GM20000 (cell line): ENCODE measurements around the gene USP20.

Experiments
- DNase-seq: peaks from one replicate; pipeline ENCODE4 v3.0.0; 2012; ENCODE audit warnings: low spot score
- TF ChIP-seq, protein P1 (sequence below): IDR thresholded peaks from 2 replicates; pipeline ENCODE4 v1.5.1; 2012; ENCODE audit warnings: mild to moderate bottlenecking, control low read depth; ENCODE audit errors: extremely low read depth, missing control alignments

Gene USP20

DNA sequence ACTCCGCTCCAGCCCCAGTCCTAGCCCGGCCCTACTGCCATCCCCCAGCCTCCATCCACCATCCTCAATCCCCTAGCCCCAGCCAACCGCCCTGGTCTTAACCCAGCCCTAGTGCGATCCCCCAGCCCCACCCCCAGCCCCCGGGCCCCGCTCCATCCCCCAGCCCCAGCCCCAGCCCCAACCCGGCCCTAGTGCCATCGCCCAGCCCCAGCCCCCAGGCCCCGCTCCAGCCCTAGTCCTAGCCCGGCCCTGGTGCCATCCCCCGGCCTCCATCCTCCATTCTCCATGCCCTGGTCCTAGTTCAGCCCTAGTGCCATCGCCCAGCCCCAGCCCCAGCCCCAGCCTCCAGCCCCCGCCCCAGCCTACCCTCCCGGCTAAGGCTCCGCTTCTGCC lies 11.7 kb upstream of the USP20 start:
- TF ChIP-seq, protein P1, sequence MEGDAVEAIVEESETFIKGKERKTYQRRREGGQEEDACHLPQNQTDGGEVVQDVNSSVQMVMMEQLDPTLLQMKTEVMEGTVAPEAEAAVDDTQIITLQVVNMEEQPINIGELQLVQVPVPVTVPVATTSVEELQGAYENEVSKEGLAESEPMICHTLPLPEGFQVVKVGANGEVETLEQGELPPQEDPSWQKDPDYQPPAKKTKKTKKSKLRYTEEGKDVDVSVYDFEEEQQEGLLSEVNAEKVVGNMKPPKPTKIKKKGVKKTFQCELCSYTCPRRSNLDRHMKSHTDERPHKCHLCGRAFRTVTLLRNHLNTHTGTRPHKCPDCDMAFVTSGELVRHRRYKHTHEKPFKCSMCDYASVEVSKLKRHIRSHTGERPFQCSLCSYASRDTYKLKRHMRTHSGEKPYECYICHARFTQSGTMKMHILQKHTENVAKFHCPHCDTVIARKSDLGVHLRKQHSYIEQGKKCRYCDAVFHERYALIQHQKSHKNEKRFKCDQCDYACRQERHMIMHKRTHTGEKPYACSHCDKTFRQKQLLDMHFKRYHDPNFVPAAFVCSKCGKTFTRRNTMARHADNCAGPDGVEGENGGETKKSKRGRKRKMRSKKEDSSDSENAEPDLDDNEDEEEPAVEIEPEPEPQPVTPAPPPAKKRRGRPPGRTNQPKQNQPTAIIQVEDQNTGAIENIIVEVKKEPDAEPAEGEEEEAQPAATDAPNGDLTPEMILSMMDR, result no peak
- peak; percentile 53 for DNase-seq

DNA sequence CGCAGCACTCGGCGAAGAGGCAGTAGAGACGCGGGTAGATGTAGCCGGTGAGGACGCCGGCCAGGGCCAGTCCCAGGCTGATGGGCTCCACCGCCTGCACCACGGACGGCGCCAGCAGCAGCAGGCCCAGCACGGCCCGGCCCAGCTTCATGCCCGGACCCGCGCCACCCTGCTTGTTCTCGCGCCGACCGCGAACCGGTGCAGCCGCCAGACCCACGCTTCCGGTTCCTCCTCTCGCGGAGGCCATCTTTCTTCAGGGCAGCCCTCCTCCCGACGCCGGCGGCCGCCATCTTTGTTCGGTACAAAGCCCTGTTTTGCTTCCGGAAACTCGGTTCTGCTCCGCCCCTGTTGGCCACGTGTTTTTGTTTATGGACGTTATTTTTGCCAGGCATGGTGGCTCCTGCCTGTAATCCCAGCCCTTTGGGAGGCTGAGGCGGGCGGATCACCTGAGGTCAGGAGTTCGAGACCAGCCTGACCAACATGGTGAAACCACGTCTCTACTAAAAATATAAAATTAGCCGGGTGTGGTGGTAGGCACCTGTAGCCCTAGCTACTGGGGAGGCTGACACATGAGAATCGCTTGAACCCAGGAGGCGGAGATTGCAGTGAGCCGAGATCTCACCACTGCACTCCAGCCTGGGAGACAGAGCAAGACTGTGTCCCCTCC lies 11.2 kb upstream of the USP20 start, which contains the start of gene TOR1A:
Gene TOR1A (minus strand): TSS at position 202 of the 667 bp plus-strand sequence. CDS start 51 bp downstream, at position 151.
- TF ChIP-seq, protein P1, result no peak
- peak; percentile 96 for DNase-seq

DNA sequence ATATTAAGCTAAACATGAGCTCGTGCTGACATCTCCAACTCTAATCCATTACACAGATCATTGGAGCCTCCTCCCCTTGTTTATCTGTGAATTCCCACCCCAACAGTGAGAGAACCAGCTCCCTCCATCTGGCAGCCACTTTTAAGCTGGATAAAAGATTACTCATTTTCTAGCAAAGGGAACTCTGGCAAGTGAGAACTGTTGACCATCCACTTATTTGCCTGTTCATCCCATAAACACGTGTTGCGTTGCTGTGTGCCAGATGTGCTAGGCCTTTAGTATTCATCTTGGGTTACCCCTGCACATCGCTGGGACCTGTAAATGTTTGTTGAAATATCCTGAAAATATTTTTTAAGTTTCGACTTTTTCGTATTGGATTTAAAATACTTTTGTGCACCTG lies 8.9 kb upstream of the USP20 start:
- DNase-seq, result no peak
- TF ChIP-seq, protein P1, result no peak

DNA sequence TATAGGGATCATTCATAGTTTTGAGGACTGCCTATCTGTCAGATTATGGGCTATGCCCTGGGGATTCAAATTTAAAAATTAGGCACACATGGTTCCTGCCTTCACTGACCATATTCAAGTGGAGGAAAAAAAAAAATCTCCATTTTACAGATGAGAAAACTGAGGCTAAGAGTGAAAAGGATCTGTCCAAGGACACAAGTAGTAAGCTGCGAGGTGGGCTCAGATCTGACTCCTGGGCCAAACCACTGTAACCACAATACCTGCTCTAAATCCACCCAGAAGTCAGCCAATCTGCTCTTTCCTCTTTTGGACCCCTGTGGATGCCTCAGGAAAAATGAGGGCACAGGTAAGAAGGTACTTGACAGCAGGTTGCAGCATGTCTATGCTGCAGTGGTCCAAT lies 8.5 kb upstream of the USP20 start:
- TF ChIP-seq, protein P1, result no peak
- no peak for DNase-seq

DNA sequence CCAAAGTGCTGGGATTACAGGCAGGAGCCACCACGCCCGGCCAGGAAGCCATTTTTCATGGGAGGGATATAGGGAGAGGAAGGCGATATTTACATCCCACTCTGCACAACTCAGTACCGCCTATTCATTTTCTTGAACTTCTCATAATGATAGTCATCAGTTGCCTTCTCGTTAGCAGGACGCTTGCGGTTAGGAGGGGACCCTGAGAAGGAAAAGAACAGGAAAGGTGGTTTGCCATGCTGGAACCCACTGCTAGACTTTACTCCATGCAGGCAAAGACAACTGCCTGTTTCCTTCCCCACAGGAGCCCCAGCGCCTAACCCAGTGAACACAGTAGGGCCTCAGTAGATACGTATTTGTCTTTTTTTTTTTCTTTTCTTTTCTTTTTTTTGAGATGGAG lies 7.2 kb upstream of the USP20 start:
- TF ChIP-seq, protein P1, result no peak
- DNase-seq, result no peak

DNA sequence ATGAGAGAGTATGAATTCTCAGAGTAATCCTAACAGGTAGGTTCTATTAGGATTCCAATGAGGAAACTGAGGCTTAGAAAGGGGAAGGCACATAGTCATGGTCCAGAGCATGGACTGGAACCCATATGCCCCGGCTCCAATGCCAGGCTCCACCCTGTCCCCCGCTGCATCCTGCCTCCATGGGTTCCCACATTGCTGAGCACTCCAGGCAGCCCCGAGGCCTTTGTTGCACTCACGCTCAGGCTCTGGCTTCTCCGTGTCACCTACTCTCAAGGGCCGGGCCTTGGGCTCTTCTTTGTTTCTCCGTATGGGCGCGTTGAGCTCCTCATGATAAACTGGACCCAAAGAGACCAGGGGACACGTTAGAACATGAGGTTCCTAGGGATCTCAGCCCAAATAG lies 6.3 kb upstream of the USP20 start:
- TF ChIP-seq, protein P1, result no peak
- no peak for DNase-seq

DNA sequence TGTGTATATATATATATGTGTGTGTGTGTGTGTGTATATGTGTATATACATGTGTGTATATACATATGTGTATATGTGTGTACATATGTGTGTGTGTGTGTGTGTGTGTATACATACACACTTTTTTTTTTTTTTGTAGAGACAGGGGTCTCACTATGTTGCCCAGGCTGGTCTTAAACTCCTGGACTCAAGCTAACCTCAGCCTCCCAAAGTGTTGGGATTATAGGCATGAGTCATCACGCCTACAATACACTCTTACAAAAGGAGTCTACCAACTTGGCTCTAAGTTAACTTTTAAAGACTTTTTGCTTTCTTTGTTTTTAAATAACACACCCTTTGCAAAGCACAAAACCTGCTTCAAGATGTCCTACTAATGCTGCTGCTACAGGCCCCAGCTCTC lies 2.3 kb upstream of the USP20 start:
- TF ChIP-seq, protein P1, result no peak
- DNase-seq, result no peak
